Effector memory CD8-positive, alpha-beta T cell (primary cell): ENCODE data around the gene SLCO1B3.

Experiments
- ATAC-seq: fragments of 150-1000 bp; cut with Tn5 transposase; replicated peaks from 2 replicates; pipeline ENCODE4 v1.10.0; 2021; ENCODE audit warnings: mild to moderate bottlenecking, moderate library complexity
- DNase-seq, 3 experiments: peaks; one replicate each; pipeline ENCODE4 v3.0.0; 2021
- H3K27ac Mint-ChIP-seq, 2 donors: one replicate each; pipeline ENCODE4 v1.8.0; 2022; ENCODE audit warnings: mild to moderate bottlenecking in 2 of 2, mixed read lengths in 2 of 2, moderate library complexity in 2 of 2
- H3K27me3 Mint-ChIP-seq, 2 donors: one replicate each; pipeline ENCODE4 v1.8.0; 2022; ENCODE audit warnings: mixed read lengths in 2 of 2
- H3K36me3 Mint-ChIP-seq: one replicate; pipeline ENCODE4 v1.8.0; 2022; ENCODE audit warnings: mild to moderate bottlenecking, moderate library complexity, mixed read lengths; ENCODE audit not compliant: insufficient read depth
- H3K4me1 Mint-ChIP-seq, 2 donors: one replicate each; pipeline ENCODE4 v1.8.0; 2022; ENCODE audit warnings: low read depth in 2 of 2, mixed read lengths in 2 of 2
- H3K4me3 Mint-ChIP-seq, 2 donors: one replicate each; pipeline ENCODE4 v1.8.0; 2022; ENCODE audit warnings: mild to moderate bottlenecking in 2 of 2, mixed read lengths in 2 of 2, moderate library complexity in 2 of 2
- H3K9me3 Mint-ChIP-seq, 2 donors: one replicate each; pipeline ENCODE4 v1.8.0; 2022; ENCODE audit warnings: mixed read lengths in 2 of 2

SLCO1B3 gene

GRCh38 chr12:20946732-20947131, 136.2 kb downstream of the SLCO1B3 start:
- Mint-ChIP-seq H3K4me1 (no peaks in the 10 kb centered on the region), H3K27me3 (no peaks in the 10 kb centered on the region), H3K27ac (no peak overlapping the region), H3K9me3 (peaks cover 3 to 6% of the 10 kb centered on the region in 2 donors), H3K36me3 (no peaks in the 10 kb centered on the region), H3K4me3 (no peak overlapping the region)
- ATAC-seq (no peak), DNase-seq (no peak)

GRCh38 chr12:20950248-20950647, 139.7 kb downstream of the SLCO1B3 start:
- DNase-seq (no peak), ATAC-seq (no peak)
- H3K9me3 Mint-ChIP-seq: peaks cover 0 to 3% of the 10 kb centered on the region in 2 donors

GRCh38 chr12:20963303-20963702, 152.8 kb downstream of the SLCO1B3 start:
- DNase-seq (no peak), ATAC-seq (no peak)
- Mint-ChIP-seq H3K4me1 (no peaks in the 10 kb centered on the region), H3K27me3 (no peaks in the 10 kb centered on the region), H3K36me3 (no peaks in the 10 kb centered on the region), H3K4me3 (no peak overlapping the region), H3K9me3 (peaks cover 0 to 7% of the 10 kb centered on the region in 2 donors), H3K27ac (no peak overlapping the region)

More at GRCh38 chr12:20950248-20950647, 139.7 kb downstream of the SLCO1B3 start:
- Mint-ChIP-seq H3K4me1 (no peaks in the 10 kb centered on the region), H3K27me3 (no peaks in the 10 kb centered on the region), H3K27ac (no peak overlapping the region), H3K4me3 (no peak overlapping the region), H3K36me3 (no peaks in the 10 kb centered on the region)

GRCh38 chr12:20963762-20964161, 153.3 kb downstream of the SLCO1B3 start:
- Mint-ChIP-seq H3K4me3 (no peak overlapping the region), H3K27ac (no peak overlapping the region), H3K27me3 (no peaks in the 10 kb centered on the region)

More at GRCh38 chr12:20963762-20964161, 153.3 kb downstream of the SLCO1B3 start:
- Mint-ChIP-seq H3K9me3 (peaks cover 0 to 7% of the 10 kb centered on the region in 2 donors), H3K4me1 (no peaks in the 10 kb centered on the region), H3K36me3 (no peaks in the 10 kb centered on the region)
- DNase-seq (no peak), ATAC-seq (no peak)
